Activated CD4-positive, CD25-positive, alpha-beta regulatory T cell (primary cell): Measurements from ENCODE around the gene ST7.
"Not testable (repeated sequence)": the region's sequence is repeated elsewhere in the genome, so short reads cannot be mapped to it uniquely, and the experiment has no call there.

Source experiments
- DNase-seq, 4 experiments: peaks; one replicate each; lab custom pipeline; 2025; lab: John Stamatoyannopoulos, UW

ST7 gene

GRCh38 chr7:117225536-117225935 is 272.2 kb downstream of the ST7 start:
- DNase-seq, result no peak

GRCh38 chr7:117227091-117227490 is 273.8 kb downstream of the ST7 start:
- no peak for DNase-seq

- no peak for DNase-seq
Measured at GRCh38 chr7:117229350-117229749, 276.0 kb downstream of the ST7 start.

DNA sequence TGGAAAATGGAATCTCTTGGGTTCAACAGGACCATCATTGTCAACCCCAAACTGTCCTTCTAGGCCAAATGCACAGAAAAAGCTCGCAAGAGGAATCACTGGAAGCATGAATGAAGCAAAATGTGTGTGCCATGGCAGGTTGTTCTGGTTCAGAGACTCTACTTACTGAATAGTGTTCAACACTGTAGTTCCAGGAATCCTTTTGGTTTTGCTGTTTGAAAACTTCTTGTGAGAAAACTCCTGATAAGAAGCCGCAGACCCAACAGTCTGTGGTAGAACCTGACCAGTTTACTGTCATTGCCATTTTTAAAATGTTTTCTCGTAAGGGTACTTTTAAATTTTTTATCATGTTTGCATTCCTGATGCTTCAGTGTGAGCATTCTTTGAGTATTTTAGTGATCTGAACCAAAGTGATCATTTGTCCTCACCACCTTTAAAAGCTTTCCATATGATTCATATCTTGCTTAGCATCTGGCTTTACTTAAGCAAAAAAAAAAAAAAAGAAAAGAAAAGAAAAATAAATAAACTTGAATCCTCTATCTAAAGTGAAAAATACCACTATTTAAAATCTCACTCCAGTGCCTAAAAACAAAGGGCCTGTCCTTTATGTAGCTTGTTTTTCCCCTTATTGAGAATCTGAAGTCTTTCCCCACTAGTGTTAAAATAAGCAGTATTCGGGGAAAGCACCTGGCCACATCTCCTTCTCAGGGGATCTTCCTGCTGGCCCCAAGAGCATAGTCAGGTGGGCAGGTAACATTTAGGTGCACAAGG is 277.2 kb downstream of the ST7 start:
- no peak for DNase-seq

DNA sequence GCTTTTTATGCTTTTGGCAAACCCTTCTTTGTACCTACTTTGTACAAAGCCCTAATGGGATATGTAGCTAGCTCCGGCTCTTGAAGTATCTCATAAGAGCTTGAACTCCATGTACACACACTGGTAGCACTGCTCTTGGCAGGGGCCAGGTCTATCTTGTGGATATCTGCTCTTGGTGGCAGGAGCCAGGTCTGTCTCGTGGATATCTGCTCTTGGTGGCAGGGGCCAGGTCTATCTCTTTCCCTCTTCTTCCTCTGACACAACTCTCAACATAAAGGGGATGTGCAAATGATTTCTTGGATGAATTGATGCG is 277.7 kb downstream of the ST7 start:
- no peak for DNase-seq

- DNase-seq, result no peak
Measured at GRCh38 chr7:117237646-117238045, 284.3 kb downstream of the ST7 start.

DNA sequence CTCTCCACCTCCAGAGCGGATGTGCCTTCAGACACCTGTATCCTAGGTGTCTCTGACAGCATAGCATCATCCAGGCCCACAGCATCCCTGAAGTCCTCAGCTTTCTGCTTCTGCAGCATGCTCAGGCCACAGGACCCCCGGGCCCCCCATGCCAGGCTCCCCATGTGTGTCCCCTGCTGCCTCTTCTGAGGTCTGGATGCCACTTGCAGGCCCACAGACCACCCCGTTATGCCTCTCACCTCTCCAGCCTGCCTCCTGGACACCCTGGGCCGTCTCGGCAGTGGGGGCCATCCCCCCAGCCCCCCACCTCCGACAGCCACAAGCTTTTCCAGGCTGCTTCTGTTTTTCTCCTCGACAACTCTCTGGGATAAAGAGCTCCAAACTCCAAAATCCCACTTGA is 285.2 kb downstream of the ST7 start:
- no peak for DNase-seq

DNA sequence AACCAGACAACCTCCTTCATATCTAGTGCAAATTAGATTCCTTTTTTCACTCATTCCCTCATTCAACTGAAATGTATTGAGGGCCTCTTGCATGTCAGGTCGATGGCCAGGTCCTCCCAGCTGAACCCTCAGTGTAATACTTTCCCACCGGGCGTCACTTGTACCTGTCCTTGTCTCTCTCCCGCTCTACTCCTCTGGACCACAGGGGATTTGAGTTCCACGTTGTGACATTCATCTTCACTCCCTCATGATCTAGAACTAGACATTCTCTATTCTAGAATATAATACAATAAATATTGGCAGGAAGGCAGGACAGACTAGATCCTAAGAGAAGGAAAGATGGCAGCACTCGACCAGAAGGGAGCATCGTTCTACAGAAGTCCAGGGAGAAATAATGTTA is 285.6 kb downstream of the ST7 start:
- no peak for DNase-seq

- DNase-seq, result no peak
Measured at GRCh38 chr7:117241088-117241487, 287.8 kb downstream of the ST7 start.

DNA sequence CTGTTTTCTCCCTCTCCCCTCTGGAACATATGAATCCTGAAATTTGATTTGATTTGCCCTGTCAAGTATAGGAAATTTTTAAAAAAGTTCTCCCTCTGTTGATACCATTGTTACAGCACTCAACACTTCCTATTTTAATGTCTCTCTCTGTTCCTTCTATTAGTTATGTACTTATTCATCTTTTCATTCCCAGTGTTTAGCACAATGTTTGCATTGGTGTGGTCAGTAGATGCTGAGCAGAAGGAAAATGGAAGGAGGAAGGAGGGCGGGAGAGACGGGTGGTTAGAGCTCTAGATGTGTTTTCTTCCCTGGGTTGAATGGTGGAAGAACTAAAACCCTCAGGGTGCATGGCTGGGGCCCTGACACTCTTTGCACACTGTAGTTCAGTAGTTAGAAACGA is 290.1 kb downstream of the ST7 start:
- no peak for DNase-seq

DNA sequence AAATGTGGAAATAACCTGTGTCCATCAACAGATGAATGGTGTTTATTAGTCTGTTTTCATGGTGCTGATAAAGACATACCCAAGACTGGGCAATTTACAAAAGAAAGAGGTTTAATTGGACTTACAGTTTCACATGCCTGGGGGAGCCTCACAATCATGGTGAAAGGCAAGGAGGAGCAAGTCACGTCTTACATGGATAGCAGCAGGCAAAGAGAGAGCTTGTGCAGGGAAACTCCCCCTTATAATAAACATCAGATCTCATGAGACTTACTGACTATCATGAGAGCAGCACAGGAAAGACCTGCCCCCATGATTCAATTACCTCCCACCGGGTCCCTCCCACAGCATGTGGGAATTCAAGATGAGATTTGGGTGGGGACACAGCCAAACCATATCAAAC is 292.4 kb downstream of the ST7 start:
- not testable (repeated sequence) for DNase-seq

DNA sequence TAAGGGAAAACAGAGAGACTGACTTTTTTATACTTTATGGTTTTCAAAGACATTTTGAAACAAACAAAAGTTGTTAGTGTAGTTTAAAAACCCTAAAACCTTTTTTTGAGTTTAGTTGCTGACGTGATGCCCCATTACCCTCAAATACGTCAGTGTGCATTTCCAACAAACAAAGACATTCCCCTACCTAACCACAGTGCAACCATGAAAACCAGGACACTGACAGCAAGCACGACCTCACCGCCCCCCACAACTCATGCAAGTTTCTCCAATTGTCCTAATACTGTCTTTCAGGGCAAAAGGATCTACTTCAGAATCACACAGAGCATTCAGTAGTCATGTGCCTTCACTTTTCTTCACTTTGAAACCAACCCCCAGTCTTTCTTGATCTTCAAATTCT is 294.5 kb downstream of the ST7 start:
- no peak for DNase-seq

DNA sequence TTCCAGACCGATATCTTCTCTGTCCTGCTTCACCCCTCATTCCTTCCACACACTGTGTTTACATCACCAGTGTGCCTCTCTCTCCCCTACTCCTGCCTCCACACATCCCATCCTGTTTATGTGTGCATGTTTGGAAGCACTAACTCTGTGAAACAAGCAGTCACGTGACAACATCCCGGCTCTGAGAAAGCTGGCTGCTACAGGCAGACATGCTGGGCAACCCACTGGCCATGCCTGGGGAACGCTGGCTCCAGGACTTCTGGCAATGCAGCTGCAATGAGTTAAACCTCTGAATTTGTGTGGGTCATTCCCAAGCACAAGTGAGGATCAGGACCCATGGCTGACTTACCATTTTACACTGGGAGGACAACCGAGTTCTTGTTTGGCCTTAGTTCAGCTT is 295.5 kb downstream of the ST7 start:
- DNase-seq, result no peak

- DNase-seq, result no peak
Measured at GRCh38 chr7:117249696-117250095, 296.4 kb downstream of the ST7 start.

DNA sequence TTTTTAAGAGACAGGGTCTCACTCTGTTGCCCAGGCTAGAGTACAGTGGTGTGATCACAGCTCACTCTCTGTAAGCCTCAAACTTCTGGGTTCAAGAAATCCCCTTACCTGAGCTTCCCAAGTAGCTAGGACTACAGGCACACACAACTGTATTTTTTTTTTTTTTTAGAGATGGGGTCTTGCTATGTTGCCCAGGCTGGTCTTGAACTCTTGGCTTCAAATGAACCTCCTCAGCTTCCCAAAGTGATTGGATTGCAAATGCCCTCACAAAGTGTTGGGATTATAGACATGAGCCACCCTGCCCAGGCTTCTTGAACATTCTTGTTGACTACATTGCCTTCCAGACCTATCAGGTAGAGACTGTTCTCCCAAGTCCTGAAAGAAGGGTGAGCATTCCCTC is 296.9 kb downstream of the ST7 start:
- DNase-seq, result no peak

GRCh38 chr7:117250801-117251200 is 297.5 kb downstream of the ST7 start:
- DNase-seq, result no peak

DNA sequence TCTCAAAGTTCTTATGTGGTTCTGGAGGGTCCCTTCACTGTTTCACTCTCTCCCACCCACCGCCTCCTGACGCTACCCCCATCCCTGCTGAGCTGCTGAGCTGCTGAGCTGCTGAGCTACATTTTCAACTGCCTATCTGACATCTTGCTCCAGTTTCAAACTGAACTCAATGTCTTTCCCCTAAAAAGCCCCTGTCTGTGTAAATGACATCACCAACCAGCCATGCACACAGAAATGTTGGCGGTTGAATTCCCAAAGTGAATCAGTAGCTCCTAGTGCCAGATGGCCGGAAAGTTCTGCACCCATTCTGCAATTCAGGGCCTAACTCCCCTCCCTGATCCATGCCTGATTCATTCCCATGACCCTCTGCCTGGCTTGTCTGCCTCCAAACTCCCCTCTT is 298.4 kb downstream of the ST7 start:
- DNase-seq, result no peak

DNA sequence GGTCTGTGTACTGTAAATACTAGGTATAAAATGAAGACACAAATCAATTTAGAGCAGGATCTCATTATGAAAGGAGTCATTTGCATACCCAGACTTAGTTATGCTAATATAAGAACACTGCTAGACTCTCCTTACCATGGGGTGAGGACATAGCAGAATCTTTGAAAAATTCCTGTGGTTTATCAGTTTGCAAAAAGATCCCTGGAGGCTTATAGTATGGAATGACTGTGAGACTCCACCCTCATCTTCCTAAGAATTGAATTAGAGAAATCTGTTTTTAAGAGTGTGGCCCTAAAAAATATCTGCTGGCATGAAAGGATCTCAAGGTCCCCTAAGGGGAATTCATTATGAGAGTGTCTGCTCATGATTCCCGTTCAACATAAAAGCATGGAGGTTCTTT is 306.3 kb downstream of the ST7 start:
- DNase-seq, result no peak

- DNase-seq, result no peak
Measured at GRCh38 chr7:117262546-117262945, 309.2 kb downstream of the ST7 start.

- no peak for DNase-seq
Measured at GRCh38 chr7:117264716-117265115, 311.4 kb downstream of the ST7 start.

- no peak for DNase-seq
Measured at GRCh38 chr7:117269417-117269816, 316.1 kb downstream of the ST7 start.

DNA sequence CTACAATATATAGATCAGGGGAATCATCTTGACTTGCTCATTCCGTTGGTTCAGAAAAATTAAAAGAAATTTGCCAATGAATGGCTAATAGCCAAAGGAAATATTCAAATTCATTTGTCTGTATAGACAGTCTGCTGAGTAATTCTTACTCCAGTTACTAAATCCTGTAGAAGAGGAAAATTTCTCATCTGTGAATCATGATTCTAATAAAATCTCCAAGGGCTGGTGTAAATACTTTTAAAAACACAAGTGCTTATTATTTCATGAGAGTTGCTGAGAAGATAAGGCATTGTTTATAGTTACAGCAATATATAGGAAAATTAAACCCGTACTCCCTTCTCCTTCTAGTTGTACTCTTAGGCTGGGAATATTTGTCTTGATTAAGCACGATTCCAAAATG is 316.6 kb downstream of the ST7 start:
- no peak for DNase-seq

DNA sequence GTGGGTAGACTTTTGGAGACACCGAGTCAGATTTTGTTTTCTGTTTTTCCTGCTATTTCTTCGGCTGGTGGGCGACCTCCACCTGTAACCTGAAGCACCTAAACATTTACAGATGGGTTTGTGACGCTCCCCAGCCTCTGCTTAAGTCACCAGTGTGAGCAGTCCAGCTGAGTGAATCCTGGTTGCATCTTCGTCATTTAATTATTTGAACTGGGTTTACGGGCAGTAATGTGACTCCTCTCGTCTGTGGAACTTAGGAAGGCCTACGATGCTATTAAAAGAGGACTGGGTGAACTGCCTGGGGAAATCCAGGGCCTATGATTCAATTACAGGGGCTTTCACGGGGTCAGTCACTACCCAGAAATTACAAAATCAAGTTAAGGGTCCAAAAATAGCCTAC is 317.1 kb downstream of the ST7 start:
- DNase-seq, result no peak

GRCh38 chr7:117271566-117271965 is 318.3 kb downstream of the ST7 start:
- no peak for DNase-seq
